ENCODE results near the gene DIP2B. TPM values are rescaled to one million over a fixed set of nuclear protein-coding genes. Genes with fewer than 3 reads are reported as not detected.

DIP2B gene
- total and polyA plus RNA-seq, 12 donors, result 3.0 to 21.5 (median 15.8) TPM

GRCh38 chr12:50533971-50534370 is 29.2 kb downstream of the DIP2B start:
- no peak for TF ChIP-seq CTCF (IDR thresholded peaks at IDR 0.05)
- Histone ChIP-seq H3K36me3 (peaks cover 0 to 4% (median 0%) of the 10 kb centered on the region in 9 donors), H3K27me3 (no peaks in the 10 kb centered on the region), H3K4me3 (no peak overlapping the region), H3K27ac (peak overlapping the region in 1 of 10 donors; percentile 86), H3K9me3 (no peaks in the 10 kb centered on the region), H3K4me1 (peaks cover 4 to 71% (median 15%) of the 10 kb centered on the region in 9 donors)
- intact Hi-C loops (cut with DNase I), result no loop called here
- DNase-seq (no peak), ATAC-seq (no peak)

- no peak for TF ChIP-seq CTCF (IDR thresholded peaks at IDR 0.05)
- 92 to 95% methylated on average over 4 of the region's 4 CpGs for WGBS, 2 donors
- intact Hi-C loops (cut with DNase I), result no loop called here
These were observed 32.2 kb downstream of the DIP2B start for GRCh38 chr12:50536831-50537537.

GRCh38 chr12:50537538-50537919 is 32.7 kb downstream of the DIP2B start:
- Histone ChIP-seq H3K4me3 (no peak overlapping the region), H3K36me3 (peaks cover 0 to 4% (median 0%) of the 10 kb centered on the region in 9 donors), H3K27me3 (no peaks in the 10 kb centered on the region), H3K4me1 (peaks cover 4 to 51% (median 13%) of the 10 kb centered on the region in 9 donors), H3K9me3 (no peaks in the 10 kb centered on the region), H3K27ac (peak overlapping the region in 1 of 10 donors; percentile 16)
- intact Hi-C loops (cut with DNase I), result no loop called here
- DNase-seq, result no peak
- no peak for ATAC-seq
- 93 to 97% methylated on average over 1 of the region's 1 CpG for WGBS, 2 donors
- no peak for TF ChIP-seq CTCF (IDR thresholded peaks at IDR 0.05)

More at GRCh38 chr12:50536831-50537537, 32.2 kb downstream of the DIP2B start:
- Histone ChIP-seq H3K9me3 (no peaks in the 10 kb centered on the region), H3K27ac (peak overlapping the region in 1 of 10 donors; percentile 16), H3K36me3 (peaks cover 0 to 4% (median 0%) of the 10 kb centered on the region in 9 donors), H3K4me1 (peaks cover 4 to 54% (median 13%) of the 10 kb centered on the region in 9 donors), H3K4me3 (no peak overlapping the region), H3K27me3 (no peaks in the 10 kb centered on the region)
- ATAC-seq (no peak), DNase-seq (no peak)

- Histone ChIP-seq H3K4me1 (peaks cover 0 to 48% (median 7%) of the 10 kb centered on the region in 9 donors), H3K27me3 (no peaks in the 10 kb centered on the region), H3K4me3 (no peak overlapping the region), H3K36me3 (peaks cover 0 to 4% (median 0%) of the 10 kb centered on the region in 9 donors), H3K27ac (peak overlapping the region in 1 of 10 donors; percentile 16), H3K9me3 (no peaks in the 10 kb centered on the region)
- TF ChIP-seq CTCF (IDR thresholded peaks at IDR 0.05), result no peak
- ATAC-seq, result no peak
- WGBS, 2 donors, result 81 to 91% methylated on average over 3 of the region's 3 CpGs
- no peak for DNase-seq
- intact Hi-C loops (cut with DNase I), result no loop called here
These were observed 33.4 kb downstream of the DIP2B start for GRCh38 chr12:50538182-50538581.
